Thymus (tissue), 11 donors: ENCODE data around the gene STAB2. TPM values are rescaled to one million over a fixed set of nuclear protein-coding genes. Genes with fewer than 3 reads are reported as not detected.

Experiments used
- DNase-seq, 9 donors: peaks; one replicate each; pipeline ENCODE4 v3.0.0-alpha.2; 2013; ENCODE audit warnings: low spot score in 9 of 9, low read depth in 6 of 9, missing footprints in 1 of 9
- H3K27ac ChIP-seq, 2 donors: one replicate each; pipeline ENCODE4 v1.5.1; 2013; ENCODE audit warnings: control low read depth in 1 of 2, low read depth in 1 of 2, low read length in 1 of 2, mild to moderate bottlenecking in 1 of 2, moderate library complexity in 1 of 2
- H3K27me3 ChIP-seq, 2 donors: one replicate each; pipeline ENCODE4 v1.5.1; 2013; ENCODE audit warnings: low read length in 1 of 2; ENCODE audit not compliant: control insufficient read depth in 2 of 2, insufficient read depth in 1 of 2
- H3K36me3 ChIP-seq, 2 donors: one replicate each; pipeline ENCODE4 v1.5.1; 2013; ENCODE audit warnings: low read length in 1 of 2, mild to moderate bottlenecking in 1 of 2, moderate library complexity in 1 of 2; ENCODE audit not compliant: control insufficient read depth in 2 of 2, insufficient read depth in 2 of 2
- H3K4me1 ChIP-seq, 2 donors: one replicate each; pipeline ENCODE4 v1.5.1; 2013; ENCODE audit warnings: low read length in 2 of 2; ENCODE audit not compliant: control insufficient read depth in 2 of 2, insufficient read depth in 2 of 2
- H3K4me3 ChIP-seq, 2 donors: one replicate each; pipeline ENCODE4 v1.5.1; 2013; ENCODE audit warnings: low read length in 2 of 2, control low read depth in 1 of 2, mild to moderate bottlenecking in 1 of 2
- H3K9me3 ChIP-seq, 2 donors: one replicate each; pipeline ENCODE4 v1.5.1; 2013; ENCODE audit warnings: low read length in 1 of 2, mild to moderate bottlenecking in 1 of 2; ENCODE audit not compliant: control insufficient read depth in 2 of 2, insufficient read depth in 1 of 2
- WGBS: extraction: QIAGEN DNeasy Blood & Tissue Kit; methylation state at CpG from one replicate; pipeline ENCODE4 v1.1.7; 2013; 5-methylcytosine and 5-hydroxymethylcytosine counted together
- polyA plus RNA-seq: library from polyadenylated mRNA; stranded (reverse); fragments of 200-250 nt; gene quantifications from one replicate; pipeline ENCODE4 v1.2.3, GENCODE V29; 2013
- total RNA-seq: library from RNA; stranded (reverse); fragments of 120-200 nt; gene quantifications from one replicate; pipeline ENCODE4 v1.2.4, GENCODE V29; 2013
- donor health status: healthy.

Gene STAB2
- total and polyA plus RNA-seq, 2 donors, result 0.11 to 0.24 TPM

DNA sequence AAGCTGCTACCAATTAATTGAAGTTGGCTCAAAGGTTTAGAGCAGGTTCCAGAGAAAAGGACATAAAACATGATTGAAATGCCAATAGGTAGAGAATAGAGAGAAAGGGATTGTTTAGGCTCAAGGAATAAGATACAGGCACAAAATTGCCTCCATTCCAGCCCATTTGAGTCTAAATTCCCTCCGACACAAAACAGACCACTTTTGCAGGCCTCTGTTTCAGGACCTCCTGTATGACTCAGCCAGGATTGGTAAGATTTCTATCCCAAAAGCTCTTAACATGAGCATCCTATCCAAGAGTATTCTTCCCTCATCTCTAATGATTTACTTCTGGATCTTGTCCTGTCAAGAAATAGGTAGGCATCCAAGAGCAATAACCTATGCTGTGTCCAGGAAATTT, 123.5 kb downstream of the STAB2 start:
- no peaks in the 10 kb centered on the region for H3K4me1 ChIP-seq
- no peak overlapping the region for H3K4me3 ChIP-seq
- no peak overlapping the region for H3K27ac ChIP-seq
- H3K9me3 ChIP-seq, result no peaks in the 10 kb centered on the region
- no peaks in the 10 kb centered on the region for H3K36me3 ChIP-seq
- H3K27me3 ChIP-seq, result no peaks in the 10 kb centered on the region
- WGBS, result 100% methylated on average over 1 of the region's 1 CpG
- DNase-seq, result no peak

DNA sequence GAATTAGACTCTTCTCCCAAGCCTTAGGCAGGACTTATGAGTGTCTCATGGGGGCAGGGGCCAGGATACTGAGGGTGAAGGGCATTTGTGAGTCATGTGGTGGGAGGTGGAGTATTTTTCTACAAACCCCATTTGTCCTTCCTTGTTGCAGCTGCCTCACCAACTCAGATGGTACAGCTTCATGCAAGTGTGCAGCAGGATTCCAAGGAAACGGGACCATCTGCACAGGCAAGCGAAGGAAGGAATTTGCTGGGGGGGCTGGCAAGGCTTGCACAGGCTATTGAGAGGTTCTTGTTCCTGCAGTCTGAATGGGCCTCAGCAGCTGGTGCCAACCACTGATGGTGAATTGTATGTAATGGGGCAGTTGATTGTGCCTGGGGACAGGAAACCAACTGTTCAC, 125.1 kb downstream of the STAB2 start:
- Histone ChIP-seq H3K9me3 (no peaks in the 10 kb centered on the region), H3K27me3 (no peaks in the 10 kb centered on the region), H3K27ac (no peak overlapping the region), H3K36me3 (no peaks in the 10 kb centered on the region), H3K4me1 (no peaks in the 10 kb centered on the region), H3K4me3 (no peak overlapping the region)
- 94% methylated on average over 2 of the region's 2 CpGs for WGBS
- DNase-seq, result no peak

DNA sequence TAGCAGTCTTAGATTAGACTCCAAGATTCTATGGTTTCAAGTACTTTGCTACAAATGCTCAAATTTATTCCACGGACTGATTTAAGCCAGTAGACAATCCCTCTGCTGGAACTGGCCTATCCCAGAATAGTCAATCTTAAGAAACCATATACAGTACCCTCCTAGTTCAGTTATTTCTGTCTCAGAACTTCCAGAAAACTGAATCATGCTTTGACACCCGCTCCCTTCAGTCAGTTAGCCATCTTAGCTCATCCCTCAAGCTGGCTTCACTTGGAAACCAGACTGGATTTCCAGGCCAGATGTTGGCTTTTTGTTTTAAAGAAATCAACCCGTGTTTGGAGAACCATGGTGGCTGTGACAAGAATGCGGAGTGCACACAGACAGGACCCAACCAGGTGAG, 128.4 kb downstream of the STAB2 start:
- Histone ChIP-seq H3K27me3 (no peaks in the 10 kb centered on the region), H3K4me3 (no peak overlapping the region), H3K9me3 (no peaks in the 10 kb centered on the region), H3K27ac (no peak overlapping the region), H3K4me1 (no peaks in the 10 kb centered on the region), H3K36me3 (no peaks in the 10 kb centered on the region)
- no peak for DNase-seq
- 91% methylated on average over 4 of the region's 4 CpGs for WGBS

DNA sequence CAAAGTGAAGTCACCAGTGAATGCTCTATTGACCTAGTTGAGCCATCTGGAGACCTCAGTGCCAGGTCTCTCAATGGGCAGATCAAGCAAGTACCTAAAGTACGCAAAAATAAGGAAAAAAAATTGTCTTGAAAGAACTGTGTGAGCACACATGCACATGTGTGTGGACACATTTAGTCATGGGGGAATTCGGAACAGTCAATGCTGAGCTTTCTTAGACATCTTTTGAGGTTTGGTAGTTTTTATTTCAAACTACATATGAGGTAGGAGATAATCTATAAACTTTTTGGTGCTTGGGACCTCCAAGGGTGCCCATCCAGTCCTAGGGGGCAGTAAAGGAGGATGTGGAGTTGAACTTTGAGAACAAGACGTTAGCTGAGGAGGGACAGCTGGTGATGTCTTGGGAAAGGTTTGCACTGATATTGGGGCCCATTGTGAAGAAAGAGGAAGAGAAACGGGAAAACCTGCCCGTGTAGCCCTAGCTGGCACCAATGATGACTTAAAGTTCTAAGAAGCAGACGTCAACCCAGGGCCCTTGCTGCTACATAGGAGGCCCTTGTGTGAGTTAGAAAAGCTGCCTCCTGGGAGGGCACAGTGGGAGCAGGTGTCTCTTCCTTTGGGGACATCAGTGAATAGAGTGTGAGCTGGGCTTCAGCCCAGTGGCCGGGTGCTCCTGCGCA, 129.6 kb downstream of the STAB2 start:
- Histone ChIP-seq H3K9me3 (no peaks in the 10 kb centered on the region), H3K27me3 (no peaks in the 10 kb centered on the region), H3K27ac (no peak overlapping the region), H3K4me1 (no peaks in the 10 kb centered on the region), H3K36me3 (no peaks in the 10 kb centered on the region), H3K4me3 (no peak overlapping the region)
- no peak for DNase-seq
- WGBS, result 91% methylated on average over 8 of the region's 8 CpGs

DNA sequence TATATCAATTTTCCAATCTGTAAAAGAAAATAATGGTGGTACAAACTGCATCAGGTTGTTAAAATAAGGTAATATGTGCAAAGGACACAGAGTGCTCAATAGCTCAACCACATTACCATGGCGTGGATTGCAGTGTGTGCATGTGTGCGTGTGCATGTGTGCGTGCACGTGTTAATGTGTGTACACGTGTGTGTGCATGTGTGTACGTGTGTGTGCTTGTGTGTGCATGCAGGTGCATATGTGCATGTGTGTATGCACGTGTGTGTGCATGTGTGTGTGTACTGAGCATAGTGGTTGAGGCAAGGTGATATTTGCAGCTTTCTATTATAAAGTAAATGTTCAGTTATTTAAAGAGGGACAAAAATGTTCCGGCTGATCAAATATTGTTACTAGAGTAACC, 138.3 kb downstream of the STAB2 start:
- Histone ChIP-seq H3K4me3 (no peak overlapping the region), H3K9me3 (no peaks in the 10 kb centered on the region), H3K27me3 (no peaks in the 10 kb centered on the region), H3K36me3 (no peaks in the 10 kb centered on the region), H3K27ac (no peak overlapping the region), H3K4me1 (no peaks in the 10 kb centered on the region)
- no peak for DNase-seq
- 96% methylated on average over 8 of the region's 8 CpGs for WGBS

DNA sequence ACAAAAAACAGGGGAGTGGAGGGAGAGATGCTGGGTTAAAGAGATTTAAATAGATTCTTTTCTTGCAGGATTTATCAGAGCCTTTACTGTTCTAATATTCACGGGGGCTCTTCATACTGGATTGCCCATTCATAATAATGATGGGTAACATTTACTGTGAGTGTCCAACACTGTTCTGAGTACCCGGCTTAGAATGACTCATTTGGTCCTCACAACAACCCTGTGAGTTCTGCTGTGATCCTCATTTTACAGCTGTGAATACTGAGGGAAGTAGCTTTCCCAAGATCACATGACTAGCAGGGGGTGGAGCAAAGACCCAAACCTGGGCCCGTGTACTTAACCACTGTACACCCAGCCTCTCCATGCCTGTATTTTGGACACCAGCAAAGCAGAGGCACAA, 140.6 kb downstream of the STAB2 start:
- Histone ChIP-seq H3K4me1 (no peaks in the 10 kb centered on the region), H3K4me3 (no peak overlapping the region), H3K27me3 (no peaks in the 10 kb centered on the region), H3K36me3 (no peaks in the 10 kb centered on the region), H3K9me3 (peaks cover 0 to 3% of the 10 kb centered on the region in 2 donors), H3K27ac (no peak overlapping the region)
- 84% methylated on average over 3 of the region's 3 CpGs for WGBS
- no peak for DNase-seq

DNA sequence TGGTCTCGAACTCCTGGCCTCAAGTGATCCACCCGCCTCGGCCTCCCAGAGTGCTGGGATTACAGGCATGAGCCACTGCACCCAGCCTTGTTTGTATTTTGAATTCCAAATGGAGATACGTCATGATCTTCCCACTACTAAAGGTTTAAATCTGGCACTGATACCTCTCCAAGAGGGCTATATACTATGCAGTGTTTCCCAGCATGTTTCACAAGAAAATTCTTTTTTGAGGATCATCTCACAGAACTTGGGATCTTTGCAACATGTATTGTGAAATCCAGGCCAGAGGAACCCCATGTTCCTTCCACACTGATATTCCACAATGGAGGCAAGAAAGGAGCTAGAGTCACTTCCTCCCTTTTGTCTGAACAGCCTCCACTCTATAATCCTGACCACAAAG, 141.2 kb downstream of the STAB2 start:
- WGBS, result 96% methylated on average over 4 of the region's 4 CpGs

DNA sequence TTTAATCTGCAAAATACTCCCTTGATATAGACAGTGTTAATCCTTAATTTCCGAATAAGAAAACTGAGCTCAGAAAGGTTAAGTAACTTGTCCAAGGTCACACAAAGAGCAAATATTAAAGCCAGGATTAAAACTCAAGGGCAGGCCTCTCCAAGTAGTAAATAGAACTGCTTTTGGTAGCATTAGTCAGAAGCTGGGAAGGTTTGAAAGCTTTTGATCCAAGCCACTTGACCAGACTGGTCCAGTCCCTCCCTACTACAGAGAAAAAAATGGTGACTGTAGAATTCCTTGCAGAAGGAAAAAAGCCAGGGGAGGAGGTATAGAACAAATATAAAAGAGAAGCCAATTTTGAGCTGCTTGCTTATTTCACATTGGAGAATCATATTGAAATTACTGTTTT, 142.4 kb downstream of the STAB2 start:
- H3K27ac ChIP-seq, result no peak overlapping the region
- no peak overlapping the region for H3K4me3 ChIP-seq
- WGBS, result 98% methylated on average over 1 of the region's 1 CpG
- no peak for DNase-seq
- H3K36me3 ChIP-seq, result no peaks in the 10 kb centered on the region
- peaks cover 0 to 3% of the 10 kb centered on the region in 2 donors for H3K9me3 ChIP-seq
- no peaks in the 10 kb centered on the region for H3K27me3 ChIP-seq
- H3K4me1 ChIP-seq, result no peaks in the 10 kb centered on the region

More for the DNA sequence above, 141.2 kb downstream of the STAB2 start:
- H3K27me3 ChIP-seq, result no peaks in the 10 kb centered on the region
- no peak overlapping the region for H3K4me3 ChIP-seq
- no peaks in the 10 kb centered on the region for H3K4me1 ChIP-seq
- H3K36me3 ChIP-seq, result no peaks in the 10 kb centered on the region
- no peak overlapping the region for H3K27ac ChIP-seq
- H3K9me3 ChIP-seq, result peaks cover 0 to 3% of the 10 kb centered on the region in 2 donors
- no peak for DNase-seq

DNA sequence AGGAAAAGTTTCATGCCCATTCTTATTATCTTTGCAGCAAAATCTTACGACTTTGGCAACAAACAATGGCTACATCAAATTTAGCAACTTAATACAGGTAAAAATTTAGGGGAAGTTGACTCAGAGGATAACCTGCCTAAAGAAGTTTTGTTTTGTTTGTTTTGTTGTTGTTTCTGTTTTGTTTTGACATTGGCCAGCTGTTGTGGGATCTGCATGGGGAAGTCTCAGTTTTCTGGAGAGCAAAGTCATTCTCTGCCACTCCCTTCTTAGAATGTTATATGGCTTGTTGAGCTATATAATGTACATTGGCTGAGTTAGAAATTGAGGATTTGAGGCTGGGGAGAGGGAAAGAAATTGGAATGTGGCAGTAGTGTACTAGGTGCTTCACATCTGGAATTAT, 144.5 kb downstream of the STAB2 start:
- 99% methylated on average over 1 of the region's 1 CpG for WGBS
- Histone ChIP-seq H3K9me3 (peaks cover 0 to 3% of the 10 kb centered on the region in 2 donors), H3K36me3 (no peaks in the 10 kb centered on the region), H3K27ac (no peak overlapping the region), H3K4me1 (no peaks in the 10 kb centered on the region), H3K4me3 (no peak overlapping the region), H3K27me3 (no peaks in the 10 kb centered on the region)
- no peak for DNase-seq
